HepG2 (cell line): ENCODE data around the gene PIEZO2. TPM values are rescaled to one million over a fixed set of nuclear protein-coding genes. Genes with fewer than 3 reads are reported as not detected.

ENCODE experiments used
- ATAC-seq: fragments of 200-7000 bp; cut with Tn5 transposase; 3 replicates; pipeline ENCODE4 v1.9.1; 2020; ENCODE audit warnings: mild to moderate bottlenecking, moderate library complexity
- BruUV-seq: library from RNA; stranded (reverse); fragments of 400-500 nt; replicated peaks from 2 replicates; lab custom pipeline; 2021; lab: Mats Ljungman, UMichigan
- CTCF ChIA-PET: fragments of 300-600 bp; formaldehyde crosslinking; extraction: SDS; loops from one replicate; lab custom pipeline; 2021; ENCODE audit warnings: low total read pairs, inconsistent platforms, low intra/inter-chr PET ratio; lab: Yijun Ruan, JAX
- POLR2A ChIA-PET: fragments of 350-600 bp; sonication (Branson Sonifier 250); formaldehyde crosslinking; loops from one replicate; lab custom pipeline; 2020; ENCODE audit warnings: antibody characterized with exemption, inconsistent platforms; lab: Yijun Ruan, JAX
- DNase-seq: peaks from one replicate; pipeline ENCODE4 v3.0.0-alpha.2; 2015; ENCODE audit warnings: low spot score
- FAIRE-seq: peaks from 3 replicates; lab custom pipeline; 2011; peaks lifted over from hg19 to GRCh38; lab: Jason Lieb, UNC
- H2AFZ ChIP-seq: one replicate; pipeline ENCODE4 v1.6.1; 2011; ENCODE audit warnings: low read length, inconsistent platforms
- H3K27ac ChIP-seq: fragments of 300-600 bp; 3 replicates; pipeline ENCODE4 v1.8.0; 2011; ENCODE audit warnings: mixed run types, mild to moderate bottlenecking, mixed read lengths, low read length, inconsistent platforms; ENCODE audit not compliant: insufficient read depth; ENCODE audit errors: extremely low read length
- H3K27me3 ChIP-seq, 2 experiments: fragments of 200-600 bp in 1 of 2; 2 replicates in 1 of 2; 3 replicates in 1 of 2; pipeline versions ENCODE4 v1.6.0 to v1.8.0; 2011; ENCODE audit warnings: low read length in 2 of 2, mild to moderate bottlenecking in 2 of 2, moderate library complexity in 2 of 2, inconsistent platforms in 1 of 2; ENCODE audit not compliant: insufficient read depth in 2 of 2, control insufficient read depth in 1 of 2
- H3K36me3 ChIP-seq, 2 experiments: fragments of 200-600 bp in 1 of 2; replicated peaks in 1 of 2; 2 replicates in 1 of 2; 3 replicates in 1 of 2; pipeline versions ENCODE4 v1.5.1 to v1.8.0; 2011; ENCODE audit warnings: low read length in 2 of 2, inconsistent platforms in 1 of 2; ENCODE audit not compliant: insufficient read depth in 2 of 2, control insufficient read depth in 1 of 2
- H3K4me1 ChIP-seq: 2 replicates; pipeline ENCODE4 v1.5.1; 2012; ENCODE audit warnings: low read length, inconsistent platforms; ENCODE audit not compliant: insufficient read depth
- H3K4me2 ChIP-seq: 2 replicates; pipeline ENCODE4 v1.6.0; 2011; ENCODE audit warnings: low read depth, low read length, inconsistent platforms
- H3K4me3 ChIP-seq, 3 experiments: fragments of 200-600 bp in 1 of 3; sonication (generic), shearing (Covaris generic) in 1 of 3; replicated peaks in 1 of 3; 2 replicates each; pipeline ENCODE4 v1.5.1; 2011 to 2016; ENCODE audit warnings: low read length in 3 of 3, inconsistent platforms in 2 of 3, low read depth in 2 of 3, mild to moderate bottlenecking in 2 of 3, control low read depth in 1 of 3, mixed read lengths in 1 of 3; ENCODE audit not compliant: insufficient read depth in 1 of 3
- H3K79me2 ChIP-seq: one replicate; pipeline ENCODE4 v1.6.1; 2011; ENCODE audit warnings: low read length, inconsistent platforms; ENCODE audit not compliant: insufficient read depth
- H3K9ac ChIP-seq: 2 replicates; pipeline ENCODE4 v1.6.0; 2011; ENCODE audit warnings: mild to moderate bottlenecking, low read depth, low read length, inconsistent platforms; ENCODE audit not compliant: insufficient read depth
- H3K9me3 ChIP-seq: 2 replicates; pipeline ENCODE4 v1.5.1; 2012; ENCODE audit warnings: mild to moderate bottlenecking, low read length
- H4K20me1 ChIP-seq: 2 replicates; pipeline ENCODE4 v1.6.0; 2011; ENCODE audit warnings: inconsistent platforms, mild to moderate bottlenecking, low read length, moderate library complexity; ENCODE audit not compliant: insufficient read depth
- ARHGAP35 ChIP-seq: sonication (generic); formaldehyde crosslinking; IDR thresholded peaks from 2 replicates; pipeline ENCODE4 v1.9.0; 2022; ENCODE audit warnings: mild to moderate bottlenecking, inconsistent platforms, moderate library complexity, missing genetic modification reagents, borderline replicate concordance
- ATF7 ChIP-seq, 2 experiments: fragments of 450-650 bp in 1 of 2; sonication (generic) in 1 of 2; formaldehyde crosslinking in 1 of 2; IDR thresholded peaks; 2 replicates each; pipeline versions ENCODE4 v1.4.0 to v1.6.1; 2016 to 2020; ENCODE audit warnings: antibody characterized with exemption in 1 of 2, mild to moderate bottlenecking in 1 of 2, missing genetic modification reagents in 1 of 2
- ATF7-NPFF ChIP-seq: sonication (generic); formaldehyde crosslinking; IDR thresholded peaks from 2 replicates; pipeline ENCODE4 v1.8.1; 2023; ENCODE audit warnings: mild to moderate bottlenecking, low read depth, missing genetic modification reagents, moderate library complexity
- GLI4 ChIP-seq: sonication (generic); formaldehyde crosslinking; IDR thresholded peaks from 2 replicates; pipeline ENCODE4 v1.5.1; 2020; ENCODE audit warnings: missing genetic modification reagents, mild to moderate bottlenecking, moderate library complexity, borderline replicate concordance
- GMEB1 ChIP-seq: sonication (generic); formaldehyde crosslinking; IDR thresholded peaks from 2 replicates; pipeline ENCODE4 v1.5.1; 2020; ENCODE audit warnings: missing genetic modification reagents, mild to moderate bottlenecking, borderline replicate concordance
- GRHL1 ChIP-seq: sonication (generic); formaldehyde crosslinking; conservative IDR thresholded peaks from 2 replicates; pipeline ENCODE4 v1.8.0; 2022; ENCODE audit warnings: missing genetic modification reagents
- NFATC3 ChIP-seq: sonication (generic); formaldehyde crosslinking; IDR thresholded peaks from 2 replicates; pipeline ENCODE4 v1.5.1; 2020; ENCODE audit warnings: mild to moderate bottlenecking, missing genetic modification reagents
- NFKB2 ChIP-seq: sonication (generic); formaldehyde crosslinking; IDR thresholded peaks from 2 replicates; pipeline ENCODE4 v1.4.0; 2020; ENCODE audit warnings: missing genetic modification reagents, borderline replicate concordance
- PRMT3 ChIP-seq: sonication (generic); formaldehyde crosslinking; IDR thresholded peaks from 2 replicates; pipeline ENCODE4 v1.8.1; 2022; ENCODE audit warnings: low read depth, mild to moderate bottlenecking, moderate library complexity, missing genetic modification reagents, borderline replicate concordance
- PRPF4 ChIP-seq: fragments of 200-400 bp; formaldehyde crosslinking; IDR thresholded peaks from 2 replicates; pipeline ENCODE4 v1.6.1; 2016; ENCODE audit warnings: low read length, low read depth; ENCODE audit not compliant: poor library complexity, severe bottlenecking
- SAFB2 ChIP-seq: sonication (generic); formaldehyde crosslinking; IDR thresholded peaks from 2 replicates; pipeline ENCODE4 v1.5.1; 2020; ENCODE audit warnings: missing genetic modification reagents, low read depth, mild to moderate bottlenecking, borderline replicate concordance
- ZNF441 ChIP-seq: sonication (generic); formaldehyde crosslinking; IDR thresholded peaks from 2 replicates; pipeline ENCODE4 v1.7.0; 2021; ENCODE audit warnings: missing genetic modification reagents, borderline replicate concordance
- ZNF772 ChIP-seq: sonication (generic); formaldehyde crosslinking; IDR thresholded peaks from 2 replicates; pipeline ENCODE4 v1.5.0; 2020; ENCODE audit warnings: mild to moderate bottlenecking, missing genetic modification reagents
- WGBS: methylation state at CpG from one replicate; pipeline ENCODE4 v1.1.6; 2017; ENCODE audit warnings: low lambda C conversion rate; 5-methylcytosine and 5-hydroxymethylcytosine counted together
- in situ Hi-C: cut with HindIII; loops from 2 replicates; pipeline ENCODE4 v1.10.0; 2017; ENCODE audit warnings: low pct_unique_long_range_greater_than_20kb; ENCODE audit not compliant: extremely low pct_ligation_motif_present
- intact Hi-C: fragments of 100-400 bp; cut with micrococcal nuclease; formaldehyde crosslinking; loops from one replicate; pipeline ENCODE4 v1.10.0; 2022; ENCODE audit not compliant: unreplicated experiment
- polyA plus RNA-seq, 8 experiments: library from polyadenylated mRNA; depleted of rRNA in 3 of 8; stranded (reverse) in 7 of 8; unstranded in 1 of 8; fragments of >200 nt; fragmentation: Illumina TruSeq in 4 of 8; extraction: Trizol in 4 of 8; gene quantifications; 2 replicates each; pipeline versions ENCODE4 v1.2.1 to v1.2.3, GENCODE V29; 2011 to 2016; ENCODE audit warnings: low read depth in 4 of 8, missing spikeins in 1 of 8, mixed read lengths in 1 of 8; ENCODE audit not compliant: insufficient read depth in 1 of 8
- total RNA-seq, 5 experiments: library from RNA; depleted of rRNA; stranded (reverse); fragments of >200 nt; fragmentation: Illumina TruSeq; extraction: Trizol; gene quantifications; 2 replicates each; pipeline ENCODE4 v1.2.3, GENCODE V29; 2016; ENCODE audit warnings: low read depth in 1 of 5

PIEZO2 gene
- total and polyA plus RNA-seq, 2 of the 13 experiments (the other 11 are each of a cell fraction or from before 2014, with no cell fraction given): 15.2 to 27.2 TPM

- no peak overlapping the region for H2AFZ ChIP-seq
- intact Hi-C loops (no loop called here), in situ Hi-C loops (loop anchor here (25.0 kb wide), 1 partner anchor 738 kb away; no protein-coding TSS in a partner anchor)
- no peaks in the 10 kb centered on the region for H3K9me3 ChIP-seq
- H3K27me3 ChIP-seq: no peaks in the 10 kb centered on the region
- no peaks in the 10 kb centered on the region for H3K4me1 ChIP-seq
- BruUV-seq: no TSS peak
- no peaks in the 10 kb centered on the region for H4K20me1 ChIP-seq
- ATAC-seq (no peak), DNase-seq (peak; percentile 19), FAIRE-seq (no peak)
- no peak for TF ChIP-seq PRMT3 (CRISPR knock-in tag)
- TF ChIP-seq SAFB2 (CRISPR knock-in tag): no peak
- no peak for TF ChIP-seq ZNF441 (CRISPR knock-in tag)
- CTCF ChIA-PET: no interaction called here
- no peak overlapping the region for H3K4me3 ChIP-seq
- no peak overlapping the region for H3K4me2 ChIP-seq
- H3K36me3 ChIP-seq: peaks cover 2 to 12% of the 10 kb centered on the region in 2 experiments; a peak in 3 of 5 replicates
- POLR2A ChIA-PET: no interaction called here
- H3K79me2 ChIP-seq: no peaks in the 10 kb centered on the region
- no peak overlapping the region for H3K27ac ChIP-seq
- WGBS: 74% methylated on average over 7 of the region's 7 CpGs
- H3K9ac ChIP-seq: no peak overlapping the region
Measured at GRCh38 chr18:10798727-10799550, 350.4 kb downstream of the PIEZO2 start.

- ATAC-seq: no peak
- TF ChIP-seq NFATC3 (no peak), ARHGAP35 (CRISPR knock-in tag) (no peak), ZNF772 (CRISPR knock-in tag) (no peak), GMEB1 (CRISPR knock-in tag) (no peak), ATF7 (IDR thresholded peaks at IDR 0.05) (no peak), ATF7 (CRISPR knock-in tag; IDR thresholded peaks at IDR 0.05) (no peak), GLI4 (CRISPR knock-in tag) (no peak), ATF7-NPFF (CRISPR knock-in tag) (no peak), NFKB2 (CRISPR knock-in tag) (no peak), PRPF4 (no peak), GRHL1 (CRISPR knock-in tag) (no peak)
Measured at GRCh38 chr18:10797896-10798295, 351.5 kb downstream of the PIEZO2 start.

More at GRCh38 chr18:10797896-10798295, 351.5 kb downstream of the PIEZO2 start:
- no peaks in the 10 kb centered on the region for H3K27me3 ChIP-seq
- no peak for FAIRE-seq
- H3K9ac ChIP-seq: no peak overlapping the region
- peaks cover 2 to 12% of the 10 kb centered on the region in 2 experiments; a peak in 3 of 5 replicates for H3K36me3 ChIP-seq
- ChIA-PET POLR2A (no interaction called here), CTCF (no interaction called here)
- no peak overlapping the region for H2AFZ ChIP-seq
- in situ Hi-C loops (loop anchor here (25.0 kb wide), 1 partner anchor 739 kb away; no protein-coding TSS in a partner anchor), intact Hi-C loops (no loop called here)
- H3K4me3 ChIP-seq: no peak overlapping the region
- WGBS: no CpG with 5 or more reads among the region's 1 CpG
- no peaks in the 10 kb centered on the region for H3K9me3 ChIP-seq
- no peak overlapping the region for H3K27ac ChIP-seq
- no peak for DNase-seq
- H3K4me2 ChIP-seq: no peak overlapping the region
- no peaks in the 10 kb centered on the region for H3K4me1 ChIP-seq
- BruUV-seq: no TSS peak
- no peaks in the 10 kb centered on the region for H4K20me1 ChIP-seq
- H3K79me2 ChIP-seq: no peaks in the 10 kb centered on the region
